Chondrocyte (in vitro differentiated cells): ENCODE results near the gene MYCN. TPM values are rescaled to one million over a fixed set of nuclear protein-coding genes. Genes with fewer than 3 reads are reported as not detected.

ENCODE experiments used
- DNase-seq: peaks from one replicate; pipeline ENCODE4 v3.0.0; 2021; ENCODE audit warnings: mixed read lengths, low spot score
- H3K27ac Mint-ChIP-seq: one replicate; pipeline ENCODE4 v1.8.0; 2021; ENCODE audit warnings: mild to moderate bottlenecking, moderate library complexity, mixed read lengths; ENCODE audit not compliant: unreplicated experiment
- H3K27me3 Mint-ChIP-seq: 2 replicates; pipeline ENCODE4 v1.8.0; 2021; ENCODE audit warnings: low read depth, mixed read lengths
- H3K36me3 Mint-ChIP-seq: 2 replicates; pipeline ENCODE4 v1.8.0; 2021; ENCODE audit warnings: low read depth, mixed read lengths
- H3K4me1 Mint-ChIP-seq: 2 replicates; pipeline ENCODE4 v1.8.0; 2021; ENCODE audit warnings: low read depth, mild to moderate bottlenecking, mixed read lengths
- H3K4me3 Mint-ChIP-seq: one replicate; pipeline ENCODE4 v1.8.0; 2021; ENCODE audit warnings: mild to moderate bottlenecking, moderate library complexity, mixed read lengths; ENCODE audit not compliant: unreplicated experiment
- H3K9me3 Mint-ChIP-seq: 2 replicates; pipeline ENCODE4 v1.8.0; 2021; ENCODE audit warnings: low read depth, mixed read lengths
- total RNA-seq: library from RNA; stranded (reverse); gene quantifications from 3 replicates; pipeline ENCODE4 v1.2.1, GENCODE V29; 2021
- TF ChIP-seq, protein P1 (sequence below): fragments of 200-600 bp; sonication (generic); IDR thresholded peaks from 2 replicates; pipeline ENCODE4 v1.5.0; 2021; ENCODE audit warnings: antibody characterized with exemption, mild to moderate bottlenecking, moderate library complexity

Gene MYCN
- total RNA-seq, 1 donor from 2014 or later, result 0.17 TPM

DNA sequence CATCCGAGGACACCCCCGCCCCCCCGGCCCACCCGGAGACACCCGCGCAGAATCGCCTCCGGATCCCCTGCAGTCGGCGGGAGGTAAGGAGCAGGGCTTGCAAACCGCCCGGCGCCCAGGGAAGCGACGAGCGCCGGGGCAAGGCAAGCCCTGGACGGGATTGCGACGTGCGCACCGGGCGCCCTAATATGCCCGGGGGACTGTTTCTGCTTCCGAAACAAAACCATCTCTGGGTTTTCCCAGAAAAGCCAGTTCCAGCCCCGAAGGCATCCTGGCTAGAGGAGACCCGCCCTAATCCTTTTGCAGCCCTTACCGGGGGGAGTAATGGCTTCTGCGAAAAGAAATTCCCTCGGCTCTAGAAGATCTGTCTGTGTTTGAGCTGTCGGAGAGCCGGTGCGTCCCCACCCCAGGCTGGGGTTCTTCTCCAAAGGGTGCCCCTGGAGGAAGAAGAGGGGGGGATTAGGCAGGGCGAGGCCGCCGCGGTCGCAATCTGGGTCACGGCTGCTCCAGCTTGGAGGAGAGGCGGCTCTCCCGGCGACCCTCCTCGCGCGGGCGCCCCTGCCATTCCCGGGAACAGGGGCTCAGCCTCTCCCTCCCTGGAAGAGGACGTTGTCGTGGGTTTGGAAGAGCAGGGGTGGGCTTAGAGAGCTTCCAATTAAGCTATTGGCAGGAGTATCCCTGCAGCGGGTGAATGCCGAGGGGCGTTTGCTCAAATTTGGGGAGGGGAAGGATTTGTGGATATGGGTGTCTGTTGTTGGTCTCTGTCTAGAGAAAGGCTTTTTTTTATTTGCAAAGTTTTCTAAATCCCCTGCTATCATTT is 521 bp downstream of the MYCN start:
- Mint-ChIP-seq H3K36me3 (no peaks in the 10 kb centered on the region), H3K27ac (no peak overlapping the region), H3K9me3 (no peaks in the 10 kb centered on the region), H3K4me1 (peaks cover 29% of the 10 kb centered on the region), H3K27me3 (peaks cover 33% of the 10 kb centered on the region), H3K4me3 (peak overlapping the region; percentile 66)
- TF ChIP-seq, protein P1, sequence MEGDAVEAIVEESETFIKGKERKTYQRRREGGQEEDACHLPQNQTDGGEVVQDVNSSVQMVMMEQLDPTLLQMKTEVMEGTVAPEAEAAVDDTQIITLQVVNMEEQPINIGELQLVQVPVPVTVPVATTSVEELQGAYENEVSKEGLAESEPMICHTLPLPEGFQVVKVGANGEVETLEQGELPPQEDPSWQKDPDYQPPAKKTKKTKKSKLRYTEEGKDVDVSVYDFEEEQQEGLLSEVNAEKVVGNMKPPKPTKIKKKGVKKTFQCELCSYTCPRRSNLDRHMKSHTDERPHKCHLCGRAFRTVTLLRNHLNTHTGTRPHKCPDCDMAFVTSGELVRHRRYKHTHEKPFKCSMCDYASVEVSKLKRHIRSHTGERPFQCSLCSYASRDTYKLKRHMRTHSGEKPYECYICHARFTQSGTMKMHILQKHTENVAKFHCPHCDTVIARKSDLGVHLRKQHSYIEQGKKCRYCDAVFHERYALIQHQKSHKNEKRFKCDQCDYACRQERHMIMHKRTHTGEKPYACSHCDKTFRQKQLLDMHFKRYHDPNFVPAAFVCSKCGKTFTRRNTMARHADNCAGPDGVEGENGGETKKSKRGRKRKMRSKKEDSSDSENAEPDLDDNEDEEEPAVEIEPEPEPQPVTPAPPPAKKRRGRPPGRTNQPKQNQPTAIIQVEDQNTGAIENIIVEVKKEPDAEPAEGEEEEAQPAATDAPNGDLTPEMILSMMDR, result no peak
- peak; percentile 70 for DNase-seq

DNA sequence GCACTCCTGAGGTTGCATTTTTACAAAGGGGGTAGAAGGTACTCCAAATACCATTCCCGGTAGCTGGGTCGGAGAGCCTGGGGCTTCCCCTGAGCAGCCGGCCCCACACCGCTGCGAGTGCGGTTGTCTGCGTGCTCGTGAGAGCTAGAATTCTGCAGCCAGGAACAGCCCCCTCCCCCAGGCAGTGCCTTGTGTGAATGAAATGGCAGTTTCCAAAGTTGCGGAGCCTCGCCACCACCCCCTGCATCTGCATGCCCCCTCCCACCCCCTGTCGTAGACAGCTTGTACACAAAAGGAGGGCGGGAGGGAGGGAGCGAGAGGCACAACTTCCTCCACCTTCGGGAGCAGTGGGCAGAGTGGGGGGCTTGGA is 1.1 kb downstream of the MYCN start:
- Mint-ChIP-seq H3K9me3 (no peaks in the 10 kb centered on the region), H3K4me3 (peak overlapping the region; percentile 66), H3K4me1 (peaks cover 29% of the 10 kb centered on the region), H3K27me3 (peaks cover 32% of the 10 kb centered on the region), H3K36me3 (no peaks in the 10 kb centered on the region), H3K27ac (no peak overlapping the region)
- TF ChIP-seq, protein P1, result no peak
- peak; percentile 44 for DNase-seq

DNA sequence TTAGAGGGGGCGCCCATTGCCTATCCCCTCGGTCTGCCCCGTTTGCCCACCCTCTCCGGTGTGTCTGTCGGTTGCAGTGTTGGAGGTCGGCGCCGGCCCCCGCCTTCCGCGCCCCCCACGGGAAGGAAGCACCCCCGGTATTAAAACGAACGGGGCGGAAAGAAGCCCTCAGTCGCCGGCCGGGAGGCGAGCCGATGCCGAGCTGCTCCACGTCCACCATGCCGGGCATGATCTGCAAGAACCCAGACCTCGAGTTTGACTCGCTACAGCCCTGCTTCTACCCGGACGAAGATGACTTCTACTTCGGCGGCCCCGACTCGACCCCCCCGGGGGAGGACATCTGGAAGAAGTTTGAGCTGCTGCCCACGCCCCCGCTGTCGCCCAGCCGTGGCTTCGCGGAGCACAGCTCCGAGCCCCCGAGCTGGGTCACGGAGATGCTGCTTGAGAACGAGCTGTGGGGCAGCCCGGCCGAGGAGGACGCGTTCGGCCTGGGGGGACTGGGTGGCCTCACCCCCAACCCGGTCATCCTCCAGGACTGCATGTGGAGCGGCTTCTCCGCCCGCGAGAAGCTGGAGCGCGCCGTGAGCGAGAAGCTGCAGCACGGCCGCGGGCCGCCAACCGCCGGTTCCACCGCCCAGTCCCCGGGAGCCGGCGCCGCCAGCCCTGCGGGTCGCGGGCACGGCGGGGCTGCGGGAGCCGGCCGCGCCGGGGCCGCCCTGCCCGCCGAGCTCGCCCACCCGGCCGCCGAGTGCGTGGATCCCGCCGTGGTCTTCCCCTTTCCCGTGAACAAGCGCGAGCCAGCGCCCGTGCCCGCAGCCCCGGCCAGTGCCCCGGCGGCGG is 1.7 kb downstream of the MYCN start:
- peak; percentile 85 for DNase-seq
- no peaks in the 10 kb centered on the region for H3K9me3 Mint-ChIP-seq
- H3K4me3 Mint-ChIP-seq, result peak overlapping the region; percentile 64
- TF ChIP-seq, protein P1, result no peak
- peaks cover 29% of the 10 kb centered on the region for H3K4me1 Mint-ChIP-seq
- no peaks in the 10 kb centered on the region for H3K36me3 Mint-ChIP-seq
- H3K27ac Mint-ChIP-seq, result no peak overlapping the region
- H3K27me3 Mint-ChIP-seq, result peaks cover 28% of the 10 kb centered on the region

DNA sequence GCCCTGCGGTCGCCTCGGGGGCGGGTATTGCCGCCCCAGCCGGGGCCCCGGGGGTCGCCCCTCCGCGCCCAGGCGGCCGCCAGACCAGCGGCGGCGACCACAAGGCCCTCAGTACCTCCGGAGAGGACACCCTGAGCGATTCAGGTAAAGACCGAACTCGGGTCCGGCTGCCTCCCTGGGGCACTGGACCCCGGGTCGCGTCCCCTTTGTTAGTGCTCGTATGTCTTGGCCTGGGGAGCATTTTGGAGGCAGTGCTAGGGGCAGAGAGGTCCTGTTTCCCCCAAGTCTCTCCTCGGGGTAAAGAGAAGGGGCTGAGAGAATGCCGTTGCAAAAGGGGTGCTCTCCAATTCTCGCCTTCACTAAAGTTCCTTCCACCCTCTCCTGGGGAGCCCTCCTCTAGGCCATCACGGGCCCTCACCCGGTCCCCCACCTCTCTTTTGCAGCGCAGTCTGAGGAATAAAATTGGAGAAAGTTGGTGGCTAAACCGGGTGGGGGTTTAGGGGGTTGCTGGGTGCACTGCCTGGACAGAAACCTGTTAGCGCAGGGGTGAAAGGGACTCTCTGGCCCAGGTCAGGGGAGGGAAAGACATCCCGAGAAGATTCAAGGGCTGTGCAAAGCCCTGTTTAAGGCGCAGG is 2.5 kb downstream of the MYCN start:
- peak overlapping the region; percentile 38 for H3K4me3 Mint-ChIP-seq
- peaks cover 29% of the 10 kb centered on the region for H3K4me1 Mint-ChIP-seq
- no peak for DNase-seq
- H3K9me3 Mint-ChIP-seq, result no peaks in the 10 kb centered on the region
- H3K36me3 Mint-ChIP-seq, result no peaks in the 10 kb centered on the region
- TF ChIP-seq, protein P1, result no peak
- no peak overlapping the region for H3K27ac Mint-ChIP-seq
- peaks cover 28% of the 10 kb centered on the region for H3K27me3 Mint-ChIP-seq
